HG03066 (cell line): ENCODE measurements around the gene CLP1.
"Not testable (repeated sequence)": the region's sequence is repeated elsewhere in the genome, so short reads cannot be mapped to it uniquely, and the experiment has no call there.

Experiments used
- ATAC-seq: cut with Tn5 transposase; IDR thresholded peaks from one replicate; pipeline ENCODE4 v1.9.1; 2021; ENCODE audit warnings: low read depth; ENCODE audit not compliant: unreplicated experiment

Gene CLP1

DNA sequence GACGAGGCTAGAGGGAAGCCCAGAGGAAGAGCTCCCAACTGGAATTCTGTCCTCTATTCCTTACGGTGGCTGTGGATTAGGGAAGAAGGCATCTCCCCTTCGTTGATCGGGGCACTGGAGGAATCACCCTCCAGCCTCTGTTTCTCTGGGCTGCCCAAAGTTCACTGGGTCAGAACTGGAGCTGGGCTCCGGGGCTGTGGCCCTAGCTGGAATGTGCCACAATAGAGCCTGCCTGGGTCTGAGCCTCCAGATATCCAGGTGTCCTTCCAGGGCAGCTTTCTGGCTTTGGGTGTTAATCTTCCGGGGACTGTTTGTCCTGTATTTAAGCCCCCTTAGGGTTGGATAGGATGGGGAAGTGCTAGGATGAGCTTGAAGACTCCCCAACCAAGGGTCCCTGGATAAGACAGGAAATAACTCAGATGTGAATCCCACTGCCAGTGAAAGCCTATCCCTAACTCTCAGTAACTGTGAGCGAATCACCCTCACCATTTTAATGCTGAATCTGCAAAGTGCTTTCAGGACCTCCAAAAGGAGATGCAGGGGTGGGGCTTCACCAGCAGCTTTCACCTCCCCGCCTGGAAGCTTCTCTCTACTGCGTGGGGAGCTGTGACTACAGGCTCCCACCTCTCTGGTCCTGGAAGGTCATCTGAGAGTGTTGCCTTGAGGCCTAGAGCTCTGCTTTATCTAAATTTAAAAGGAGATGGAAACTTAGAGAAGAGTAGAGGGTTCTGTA lies 17.3 kb upstream of the CLP1 start:
- no peak for ATAC-seq

DNA sequence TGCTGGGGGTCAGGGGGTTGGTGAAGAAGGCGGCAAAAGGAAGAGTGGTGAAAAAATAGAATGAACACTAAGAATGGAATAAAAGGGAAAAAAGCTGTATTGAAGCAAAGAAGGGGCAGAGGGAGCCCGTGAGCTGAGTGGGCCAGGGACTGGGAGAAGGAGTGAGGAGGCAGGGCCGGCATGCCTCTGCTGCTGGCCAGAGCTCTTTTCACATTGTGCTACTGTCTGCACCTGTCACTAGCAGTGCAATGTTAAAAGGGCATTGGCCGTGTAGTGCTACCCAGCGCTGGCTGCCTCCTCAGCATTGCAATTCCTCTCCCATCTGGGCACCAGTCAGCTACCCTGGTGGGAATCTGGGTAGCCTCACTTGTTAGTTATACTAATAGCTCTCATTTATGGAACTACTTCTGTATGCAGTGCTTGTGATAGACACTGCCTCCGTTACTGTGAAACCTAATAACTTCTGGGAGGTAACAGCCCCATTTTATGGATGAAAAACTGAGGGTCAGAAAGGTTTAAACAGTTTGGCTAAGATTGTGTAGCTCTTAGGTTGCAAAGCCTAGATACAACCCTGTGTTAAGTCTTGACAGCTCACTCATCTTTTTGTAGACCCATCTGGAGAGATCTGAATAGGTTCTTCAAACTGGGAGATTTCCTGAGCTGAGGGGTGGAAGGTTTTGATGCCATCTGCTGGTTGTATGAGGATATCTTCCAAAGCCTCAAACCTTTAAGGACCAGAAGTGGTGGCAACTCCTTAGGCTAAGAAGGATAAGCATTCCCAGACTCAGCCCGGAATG lies 16.4 kb upstream of the CLP1 start:
- no peak for ATAC-seq

DNA sequence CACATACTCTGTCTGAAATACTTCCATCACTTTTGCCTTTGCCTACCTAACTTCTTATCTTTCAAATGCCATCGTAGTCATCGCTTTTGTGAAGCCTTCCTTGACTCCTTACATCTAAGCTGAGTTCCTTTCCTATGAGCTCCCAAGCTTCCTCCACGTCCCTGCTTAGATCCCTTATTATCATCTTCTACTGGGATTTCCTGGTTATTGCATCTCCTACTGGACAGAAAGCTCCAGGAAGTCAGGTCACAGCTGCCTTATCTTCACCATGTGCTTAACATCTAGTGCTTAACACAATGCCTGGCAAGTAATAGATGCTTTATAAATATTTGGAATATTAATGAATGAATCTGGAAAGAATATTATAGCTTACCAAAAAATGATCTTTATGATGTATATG lies 13.8 kb upstream of the CLP1 start:
- no peak for ATAC-seq

DNA sequence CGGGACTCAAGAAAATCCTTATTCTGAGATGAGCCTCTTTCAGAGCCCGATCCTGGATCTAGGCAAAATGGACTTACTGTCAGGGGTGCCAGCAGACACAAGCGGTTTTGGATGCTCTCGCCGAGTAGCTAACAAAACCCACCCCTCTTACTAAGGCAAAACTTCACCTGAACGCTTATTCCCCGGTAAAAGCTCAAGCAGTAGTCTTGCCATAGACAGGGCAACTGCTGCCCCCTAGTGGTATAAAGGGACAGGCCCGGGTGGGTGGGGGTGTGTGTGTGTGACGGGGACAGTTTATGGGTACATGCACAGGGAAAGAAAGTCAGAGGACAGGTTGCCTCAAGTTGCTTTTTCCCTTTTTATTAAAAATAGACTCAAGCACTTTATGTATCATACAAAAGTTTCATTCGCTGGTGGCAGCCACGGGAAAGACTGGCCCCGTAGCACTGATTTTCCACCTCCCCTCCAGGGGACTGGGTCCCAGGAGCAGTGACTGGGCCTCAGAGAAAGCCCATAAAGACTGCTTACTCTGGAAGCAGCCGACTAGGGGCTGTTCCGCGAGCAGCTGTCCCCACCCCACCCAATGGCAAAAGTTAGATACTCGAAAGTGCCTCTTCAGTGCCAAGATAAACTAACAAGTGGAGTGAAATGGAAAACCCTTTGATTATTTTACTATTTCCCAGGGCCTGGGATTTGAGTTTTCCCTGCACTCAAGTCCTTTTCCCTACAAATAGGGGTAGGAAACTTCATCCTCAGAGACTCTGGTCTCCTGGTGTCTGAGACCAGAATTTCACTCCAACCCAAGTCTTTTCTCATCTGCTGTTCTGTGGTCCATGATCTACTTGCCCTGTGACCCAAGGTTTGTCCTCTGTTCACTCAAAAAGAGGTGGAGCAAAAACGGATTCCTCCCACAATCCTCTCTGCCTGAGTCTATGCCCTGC lies 12.5 kb upstream of the CLP1 start:
- peak; percentile 49 for ATAC-seq

DNA sequence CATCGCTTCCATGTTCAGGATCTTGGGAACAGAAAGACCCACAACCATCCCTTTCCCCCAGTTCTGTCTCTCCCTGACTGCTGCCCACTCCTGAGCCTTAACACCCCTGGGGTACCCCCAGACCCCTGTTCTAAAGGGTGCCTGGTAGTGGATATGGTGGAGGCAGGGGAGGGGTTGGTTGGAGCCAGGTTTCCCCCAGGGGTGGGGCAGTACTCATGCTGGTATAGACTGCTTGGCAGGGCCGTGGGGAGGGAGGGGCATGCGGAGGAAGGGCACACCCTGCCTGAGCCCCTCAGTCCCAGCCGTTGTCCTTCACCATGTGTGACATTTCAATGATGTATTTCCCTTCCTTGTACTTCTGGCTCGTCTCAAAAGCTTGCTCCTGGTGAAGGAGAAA lies 11.9 kb upstream of the CLP1 start:
- no peak for ATAC-seq

DNA sequence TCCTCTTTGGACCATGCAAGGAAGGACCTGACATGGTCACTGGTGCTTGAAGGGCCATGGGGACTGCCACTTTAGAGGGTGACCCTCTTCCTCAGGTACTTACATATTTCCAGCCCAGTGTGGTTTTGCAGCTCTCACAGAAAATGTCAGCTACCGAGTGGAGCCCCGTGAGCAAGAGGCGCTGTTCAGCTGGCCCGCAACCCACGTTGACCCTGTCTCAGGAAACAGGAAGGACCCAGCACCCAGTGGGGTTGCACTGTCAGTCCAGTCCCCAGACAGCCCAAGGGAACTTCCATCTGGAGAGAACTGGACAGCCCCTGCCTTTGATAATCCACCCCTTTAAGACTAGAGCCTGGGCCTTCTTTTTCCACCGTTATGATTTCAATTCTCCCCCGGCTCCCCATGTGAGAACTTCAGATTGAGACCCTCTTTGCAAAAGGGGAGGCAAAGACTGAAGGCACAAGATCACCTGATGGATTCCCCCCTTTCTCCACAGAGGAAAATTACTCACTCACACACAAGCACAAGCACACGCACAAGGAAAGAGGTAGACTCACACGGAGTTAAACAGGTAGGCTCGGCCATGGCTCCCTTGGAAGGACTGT lies 11.3 kb upstream of the CLP1 start:
- no peak for ATAC-seq

DNA sequence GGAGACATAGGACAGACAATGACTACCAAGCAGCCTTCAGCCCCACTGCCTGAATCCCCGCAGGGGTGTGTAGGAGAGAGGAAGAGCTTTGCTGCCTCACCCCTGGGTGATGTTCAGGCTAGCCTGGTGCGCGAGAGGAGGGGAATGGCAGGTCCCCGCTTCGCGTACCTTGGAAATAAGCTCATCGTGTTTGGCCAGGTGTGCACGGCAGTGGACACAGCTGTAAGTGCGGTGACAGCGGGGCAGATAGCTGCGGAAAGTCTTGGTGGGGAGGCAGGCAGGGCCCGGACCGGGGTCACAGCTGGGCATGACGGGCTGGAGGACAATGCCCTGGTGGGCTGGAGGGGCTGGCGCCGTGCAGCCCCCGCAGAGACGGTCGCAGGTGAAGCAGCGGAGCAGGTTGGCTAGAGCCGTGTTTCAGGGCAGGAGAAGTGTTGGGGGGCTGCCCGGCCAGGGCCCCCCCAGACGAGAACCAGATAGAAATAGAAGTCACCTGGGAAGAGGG lies 10.7 kb upstream of the CLP1 start:
- ATAC-seq, result no peak

DNA sequence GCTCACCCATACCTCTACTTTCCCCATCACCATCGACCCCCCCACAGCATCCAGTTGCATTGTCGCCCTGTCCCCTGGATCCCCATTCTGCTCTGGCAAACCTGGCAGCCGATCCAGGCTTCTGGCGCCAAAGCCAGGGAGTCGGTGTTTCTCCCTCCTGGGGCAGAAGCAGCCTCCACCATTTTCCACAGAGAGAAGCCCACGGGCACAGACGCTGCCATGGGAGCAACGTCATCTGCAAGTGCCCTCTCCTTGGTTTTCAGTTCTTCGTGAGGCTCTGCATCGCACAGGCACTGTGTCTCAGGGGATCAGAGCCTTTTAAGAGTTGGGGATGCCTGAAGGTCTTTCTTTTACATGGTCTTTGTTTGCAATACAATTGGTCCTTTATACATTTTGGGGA lies 10.2 kb upstream of the CLP1 start:
- ATAC-seq, result no peak

DNA sequence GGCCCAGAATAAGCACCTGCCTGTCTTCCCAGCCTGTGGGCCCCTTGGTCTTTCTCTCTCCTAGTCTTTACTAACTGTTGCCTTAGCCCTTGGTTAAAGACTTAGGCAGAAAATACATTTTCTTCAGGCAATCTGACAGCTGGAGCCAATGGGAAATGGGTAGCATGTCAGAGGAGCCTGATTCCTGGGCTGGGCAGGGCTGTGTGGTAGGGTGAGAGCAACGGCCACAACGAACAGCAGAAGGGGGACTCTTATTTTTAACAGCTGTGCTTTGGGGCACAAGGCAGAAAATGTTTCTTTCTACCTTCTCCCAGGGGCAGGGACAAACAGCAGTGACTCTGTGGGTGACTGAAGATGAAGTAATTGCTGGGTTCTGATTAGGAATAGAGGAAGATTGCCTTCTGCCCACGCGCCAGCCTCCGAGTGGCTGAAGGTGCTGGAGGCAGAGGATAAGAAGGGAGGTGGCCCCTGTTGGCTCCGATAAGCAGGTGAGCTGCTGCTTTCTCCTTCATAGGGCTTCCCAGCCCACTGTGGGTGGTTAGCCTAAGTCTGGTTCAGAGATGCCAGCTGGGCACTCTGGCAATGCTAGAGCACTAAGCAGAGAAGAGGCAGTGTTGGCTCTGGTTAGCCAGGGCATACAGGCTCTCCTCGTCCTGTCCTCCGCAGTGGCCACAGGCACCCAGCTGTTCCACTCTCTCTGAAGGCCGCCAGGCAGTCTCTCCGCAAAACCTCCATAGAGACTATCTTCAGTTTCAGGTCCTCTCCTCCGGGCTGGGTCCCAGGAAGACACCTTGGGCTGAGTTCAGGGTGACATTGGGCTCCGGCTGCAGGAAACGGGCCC lies 9.4 kb upstream of the CLP1 start:
- ATAC-seq, result no peak

DNA sequence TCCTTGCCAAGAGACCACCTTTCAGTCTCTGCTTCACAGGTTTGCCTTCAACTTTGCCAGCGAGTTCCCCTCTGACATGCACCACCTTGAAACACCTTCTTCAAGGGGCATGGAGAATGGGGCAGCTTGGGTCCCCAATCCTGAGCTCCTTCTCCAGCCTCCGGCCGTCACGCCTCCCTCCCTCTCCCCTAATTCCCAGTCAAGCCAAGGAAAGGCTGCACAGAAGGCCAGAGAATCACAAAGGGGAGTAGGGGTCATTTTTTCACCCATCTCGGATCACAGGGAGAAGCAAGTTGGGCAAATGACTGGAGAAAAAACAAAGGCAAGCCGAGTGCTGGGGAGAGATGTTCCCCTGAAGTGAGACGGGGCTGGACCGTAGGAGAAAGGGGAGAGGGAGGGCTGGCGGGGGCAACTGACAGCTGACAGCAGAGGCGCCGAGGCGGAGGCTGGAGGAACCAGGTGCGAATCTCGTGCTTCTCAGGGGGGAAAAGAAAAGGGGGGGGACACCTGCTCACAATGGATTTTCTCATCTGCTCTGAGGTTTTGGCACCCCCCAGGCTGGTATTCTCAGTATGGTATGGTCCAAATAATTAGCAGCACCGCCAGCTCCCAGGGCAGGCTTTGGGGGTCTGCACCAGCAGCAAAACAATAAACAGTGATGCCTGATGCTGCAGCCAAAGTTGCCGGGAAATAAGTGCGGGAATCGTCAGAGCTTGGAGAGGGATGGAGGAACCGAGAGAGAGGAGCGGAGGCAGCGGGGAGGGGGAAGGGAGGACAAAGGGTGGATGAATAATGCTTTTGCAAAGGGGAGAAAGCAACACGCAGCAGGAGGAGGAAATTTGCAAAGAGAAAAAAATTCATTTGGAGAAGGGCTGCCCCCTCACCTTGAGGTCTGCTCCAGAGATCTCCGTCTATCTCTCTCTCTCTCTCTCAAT lies 8.5 kb upstream of the CLP1 start:
- ATAC-seq, result no peak

DNA sequence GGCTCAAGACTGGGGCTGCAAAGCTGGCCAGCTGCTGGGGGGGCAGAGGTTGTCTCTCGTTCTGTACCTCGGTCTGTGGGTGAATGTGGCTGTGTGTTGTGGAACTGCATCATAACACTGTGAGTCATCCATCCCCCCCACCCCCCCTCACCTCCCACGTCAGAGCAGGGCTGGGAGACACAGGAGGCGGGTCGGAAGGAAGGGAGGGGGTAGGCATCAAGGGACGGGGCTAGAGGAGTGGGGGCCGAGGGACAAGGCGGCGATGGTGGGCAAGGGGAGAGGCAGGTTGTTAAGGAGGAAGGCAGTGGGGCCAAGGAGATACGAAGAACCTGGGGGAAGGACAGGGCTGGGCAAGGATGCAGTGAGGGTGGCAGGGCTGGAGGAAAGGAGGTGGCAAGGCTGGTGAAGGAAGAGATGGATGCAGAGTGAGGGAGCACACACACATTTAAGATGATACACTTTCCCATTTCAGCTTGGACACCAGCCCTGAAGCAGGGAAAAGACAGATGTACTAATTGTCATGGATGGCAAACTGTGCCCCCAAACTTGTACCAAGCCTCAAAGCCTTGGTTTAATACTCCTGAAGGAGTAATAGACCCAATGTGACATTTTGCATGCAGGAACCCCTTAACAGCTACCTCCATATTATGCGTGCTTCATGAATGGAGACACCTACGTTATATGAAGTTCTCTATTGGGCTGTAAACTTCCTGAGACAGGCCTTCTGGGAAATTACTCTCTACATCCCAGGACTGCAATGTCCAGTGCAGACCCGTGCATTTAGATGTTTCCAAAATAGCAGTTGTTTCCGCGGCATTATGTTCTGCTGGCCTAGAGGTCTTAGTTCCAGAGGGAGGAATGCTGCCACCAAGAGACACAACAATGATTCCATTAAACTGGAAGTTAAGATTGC lies 7.5 kb upstream of the CLP1 start, which contains the start of gene YPEL4:
Gene YPEL4, minus strand, starts transcription at position 87 of the 913 bp plus-strand sequence. CDS start 2,805 bp downstream, outside the sequence.
- no peak for ATAC-seq

DNA sequence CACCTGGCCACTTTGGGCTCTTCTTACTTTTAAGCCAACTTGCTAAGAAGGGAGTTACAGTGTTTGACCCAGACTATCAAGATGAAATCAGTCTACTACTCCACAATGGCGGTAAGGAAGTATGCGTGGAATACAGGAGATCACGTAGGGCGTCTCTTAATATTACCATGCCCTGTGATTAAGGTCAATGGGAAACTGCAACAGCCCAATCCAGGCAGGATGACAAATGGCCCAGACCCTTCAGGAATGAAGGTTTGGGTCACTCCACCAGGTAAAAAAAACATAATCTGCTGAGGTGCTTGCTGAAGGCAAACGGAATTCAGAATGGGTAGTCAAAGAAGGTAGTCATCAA lies 6.8 kb upstream of the CLP1 start:
- no peak for ATAC-seq

DNA sequence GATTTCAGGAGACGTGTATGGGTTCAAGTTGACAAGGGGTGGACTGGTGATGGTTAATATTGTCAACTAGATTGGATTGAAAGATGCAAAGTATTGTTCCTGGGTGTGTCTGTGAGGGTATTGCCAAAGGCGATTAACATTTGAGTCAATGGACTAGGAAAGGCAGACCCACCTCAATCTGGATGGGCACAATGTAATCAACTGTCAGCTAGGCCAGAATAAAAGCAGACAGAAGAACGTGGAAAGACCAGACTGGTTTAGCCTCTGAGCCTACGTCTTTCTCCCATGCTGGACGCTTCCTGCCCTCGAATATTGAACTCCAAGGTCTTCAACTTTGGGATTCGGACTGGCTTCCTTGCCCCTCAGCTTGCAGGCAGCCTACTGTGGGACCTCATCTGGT lies 6.2 kb upstream of the CLP1 start:
- no peak for ATAC-seq

DNA sequence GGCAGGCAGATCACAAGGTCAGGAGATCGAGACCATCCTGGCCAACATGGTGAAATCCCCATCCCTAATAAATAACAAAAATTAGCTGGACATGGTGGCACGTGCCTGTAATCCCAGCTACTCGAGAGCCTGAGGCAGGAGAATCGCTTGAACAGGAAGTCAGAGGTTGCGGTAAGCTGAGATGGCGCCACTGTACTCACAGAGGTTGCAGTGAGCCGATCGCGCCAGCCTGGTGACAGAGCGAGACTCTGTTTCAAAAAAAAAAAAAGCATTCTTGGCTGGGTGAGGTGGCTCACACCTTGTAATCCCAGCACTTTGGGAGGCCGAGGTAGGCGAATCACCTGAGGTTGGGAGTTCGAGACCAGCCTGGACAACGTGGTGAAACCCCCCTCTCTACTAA lies 5.3 kb upstream of the CLP1 start:
- ATAC-seq, result not testable (repeated sequence)

DNA sequence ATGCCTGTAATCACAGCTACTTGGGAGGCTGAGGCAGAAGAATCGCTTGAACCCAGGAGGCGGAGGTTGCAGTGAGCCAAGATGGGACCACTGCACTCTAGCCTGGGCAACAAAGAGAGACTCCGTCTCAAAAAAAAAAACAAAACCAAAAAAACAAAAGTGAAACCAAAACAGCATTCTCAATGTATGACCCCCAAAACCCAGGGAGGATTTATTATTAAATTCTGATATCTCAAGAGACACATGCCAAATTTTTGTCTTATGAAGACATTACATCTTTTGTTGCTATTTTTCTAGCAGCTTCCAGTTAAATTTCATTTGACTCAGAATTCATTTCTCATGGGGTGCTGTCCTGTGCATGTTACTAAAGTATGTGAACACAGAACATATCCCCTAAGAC lies 4.9 kb upstream of the CLP1 start:
- no peak for ATAC-seq

DNA sequence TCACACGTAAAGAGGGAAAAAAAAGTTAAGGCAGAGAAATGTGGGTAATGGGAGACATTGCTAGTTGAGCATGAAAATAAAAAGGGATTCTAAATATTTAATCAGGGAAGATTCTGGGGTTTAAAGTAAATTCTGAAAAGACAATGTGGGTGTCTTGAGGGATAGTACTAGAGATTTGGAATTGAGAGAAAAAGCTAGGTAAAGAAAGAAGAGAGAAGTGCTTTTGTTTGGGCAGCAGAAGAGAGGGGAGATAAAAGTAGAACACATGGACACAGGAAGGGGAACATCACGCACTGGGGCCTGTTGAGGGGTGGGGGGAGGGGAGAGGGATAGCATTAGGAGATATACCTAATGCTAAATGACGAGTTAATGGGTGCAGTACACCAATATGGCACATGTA lies 4.4 kb upstream of the CLP1 start:
- no peak for ATAC-seq

DNA sequence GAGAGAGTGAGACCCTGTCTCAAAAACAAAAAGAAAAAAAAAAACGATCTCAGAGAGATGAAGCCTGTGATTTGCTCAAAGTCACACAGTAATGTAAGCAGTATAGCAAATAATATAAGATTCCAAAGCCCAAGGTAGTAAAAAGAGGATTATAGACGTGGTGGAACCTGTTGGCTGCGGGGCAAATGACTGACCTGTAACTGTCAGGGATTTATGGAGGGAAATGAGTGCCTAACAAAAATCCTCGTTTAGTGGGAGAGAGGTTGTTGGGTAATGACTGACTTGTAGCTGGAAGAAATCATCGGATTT lies 723 bp upstream of the CLP1 start:
- ATAC-seq, result no peak

DNA sequence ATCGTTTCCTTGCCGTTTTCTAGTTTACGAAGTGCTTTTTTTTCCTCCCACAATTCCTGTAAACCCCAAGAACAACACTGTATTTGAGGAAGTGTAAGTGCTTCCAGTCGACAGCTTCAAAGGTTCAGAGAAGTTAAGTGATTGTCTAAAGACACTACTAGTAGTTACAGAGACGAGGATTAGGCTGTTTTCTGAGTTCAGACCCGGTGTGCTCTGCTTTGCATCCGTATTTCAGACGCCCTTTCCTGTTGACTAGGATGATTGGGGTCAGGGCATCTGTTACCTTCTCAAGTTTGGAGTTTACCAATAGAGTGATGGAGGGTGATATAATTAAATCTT lies 430 bp downstream of the CLP1 start:
- ATAC-seq, result no peak
